Fibroblast of villous mesenchyme (primary cell): ENCODE measurements around the gene ZNF284. TPM values are rescaled to one million over a fixed set of nuclear protein-coding genes. Genes with fewer than 3 reads are reported as not detected.

Experiments used
- DNase-seq: peaks from one replicate; pipeline ENCODE4 v3.0.0-alpha.2; 2010; ENCODE audit warnings: low read depth
- H3K4me3 ChIP-seq: 2 replicates; pipeline ENCODE4 v1.5.1; 2011; ENCODE audit warnings: low read depth, mild to moderate bottlenecking, low read length
- CTCF ChIP-seq: IDR thresholded peaks from 2 replicates; pipeline ENCODE4 v1.5.1; 2012; ENCODE audit warnings: low read depth, mild to moderate bottlenecking, low read length; ENCODE audit not compliant: insufficient read depth
- total RNA-seq: library from RNA; depleted of rRNA; stranded (reverse); fragments of >200 nt; gene quantifications from 2 replicates; pipeline ENCODE4 v1.2.3, GENCODE V29; 2012

ZNF284 gene
- total RNA-seq: 3.2 and 3.9 TPM in 2 replicates

- no peak for TF ChIP-seq CTCF
- H3K4me3 ChIP-seq: peak within 1 kb of the TSS; percentile 81
- DNase-seq: peak; percentile 92
These were observed at the start of gene ZNF284 for GRCh38 chr19:44071824-44072542. ZNF284 (plus strand) TSS chr19:44072159; CDS start chr19:44076390, 4,231 bp downstream.

GRCh38 chr19:44024900-44025216 is 47.1 kb upstream of the ZNF284 start:
- no peak for TF ChIP-seq CTCF
- H3K4me3 ChIP-seq: peak overlapping the region; percentile 84
- no peak for DNase-seq

GRCh38 chr19:44025217-44025936 is 46.6 kb upstream of the ZNF284 start, which contains the start of gene ZNF222:
ZNF222 (plus strand) TSS chr19:44025379; CDS start chr19:44025437, 58 bp downstream.
- H3K4me3 ChIP-seq: peak within 1 kb of the TSS; percentile 84

GRCh38 chr19:44026622-44027021 is 45.3 kb upstream of the ZNF284 start:
- H3K4me3 ChIP-seq: no peak overlapping the region
- TF ChIP-seq CTCF: no peak
- DNase-seq: no peak

More at GRCh38 chr19:44025217-44025936, 46.6 kb upstream of the ZNF284 start, which contains the start of gene ZNF222:
- DNase-seq: peak; percentile 93
- TF ChIP-seq CTCF: no peak

- TF ChIP-seq CTCF: no peak
- DNase-seq: no peak
- H3K4me3 ChIP-seq: no peak overlapping the region
These were observed 39.9 kb upstream of the ZNF284 start for GRCh38 chr19:44032001-44032610.

GRCh38 chr19:44042147-44042546 is 29.8 kb upstream of the ZNF284 start:
- H3K4me3 ChIP-seq: no peak overlapping the region
- no peak for DNase-seq
- no peak for TF ChIP-seq CTCF
